ENCODE data around the gene STPG1.
A peak's percentile ranks its signal among the peaks of the same experiment; 100 is the strongest.

STPG1 gene

GRCh38 chr1:24387636-24388175, 25.9 kb downstream of the STPG1 start:
- ChIA-PET CTCF (interaction anchor here (0.7 to 7.3 kb wide), 6 partner anchors 11 to 250 kb away, joined by 3 to 101 read pairs (median 6); partner anchors contain the start of gene NIPAL3), POLR2A (no interaction called here)
- DNase-seq (ENCODE audit: extremely low spot score) = no peak
- TF ChIP-seq, protein P1, sequence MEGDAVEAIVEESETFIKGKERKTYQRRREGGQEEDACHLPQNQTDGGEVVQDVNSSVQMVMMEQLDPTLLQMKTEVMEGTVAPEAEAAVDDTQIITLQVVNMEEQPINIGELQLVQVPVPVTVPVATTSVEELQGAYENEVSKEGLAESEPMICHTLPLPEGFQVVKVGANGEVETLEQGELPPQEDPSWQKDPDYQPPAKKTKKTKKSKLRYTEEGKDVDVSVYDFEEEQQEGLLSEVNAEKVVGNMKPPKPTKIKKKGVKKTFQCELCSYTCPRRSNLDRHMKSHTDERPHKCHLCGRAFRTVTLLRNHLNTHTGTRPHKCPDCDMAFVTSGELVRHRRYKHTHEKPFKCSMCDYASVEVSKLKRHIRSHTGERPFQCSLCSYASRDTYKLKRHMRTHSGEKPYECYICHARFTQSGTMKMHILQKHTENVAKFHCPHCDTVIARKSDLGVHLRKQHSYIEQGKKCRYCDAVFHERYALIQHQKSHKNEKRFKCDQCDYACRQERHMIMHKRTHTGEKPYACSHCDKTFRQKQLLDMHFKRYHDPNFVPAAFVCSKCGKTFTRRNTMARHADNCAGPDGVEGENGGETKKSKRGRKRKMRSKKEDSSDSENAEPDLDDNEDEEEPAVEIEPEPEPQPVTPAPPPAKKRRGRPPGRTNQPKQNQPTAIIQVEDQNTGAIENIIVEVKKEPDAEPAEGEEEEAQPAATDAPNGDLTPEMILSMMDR (IDR thresholded peaks at IDR 0.05; ENCODE audit: control extremely low read depth, extremely low read depth, low read depth, missing control alignments) = no peak

- CTCF ChIA-PET = interaction anchor here (1.0 to 7.3 kb wide), 4 partner anchors 10 to 237 kb away, joined by 4 to 101 read pairs (median 13); partner anchors contain the start of gene NIPAL3
- TF ChIP-seq, protein P1 (IDR thresholded peaks at IDR 0.05; ENCODE audit: control extremely low read depth, extremely low read depth, low read depth, missing control alignments) = no peak
- DNase-seq (ENCODE audit: extremely low spot score) = no peak
- POLR2A ChIA-PET = no interaction called here
Observed at GRCh38 chr1:24386931-24387330, 26.7 kb downstream of the STPG1 start.

DNA sequence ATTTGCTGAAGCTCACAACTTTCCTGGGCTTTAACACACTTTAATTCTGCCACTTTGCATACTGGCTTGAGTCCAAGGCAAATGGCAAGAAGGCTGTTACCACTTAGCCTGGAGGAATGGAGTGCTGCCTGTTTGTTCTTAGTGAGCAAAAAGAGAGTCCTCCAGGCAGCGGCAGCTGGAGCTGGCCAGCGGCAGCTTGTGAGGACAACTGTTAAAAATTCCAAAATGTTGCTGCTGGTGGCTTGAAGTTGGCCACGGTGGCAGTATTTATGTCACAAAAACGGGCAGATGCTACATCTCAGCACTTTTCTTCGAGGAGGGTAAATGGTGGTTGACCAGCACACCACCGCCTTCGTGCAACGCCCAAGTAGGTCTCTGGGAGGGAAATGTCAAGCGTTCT, 27.3 kb downstream of the STPG1 start:
- CTCF ChIA-PET = interaction anchor here (0.9 to 7.3 kb wide), 9 partner anchors 13 to 236 kb away, joined by 3 to 101 read pairs (median 4); partner anchors contain the start of gene NIPAL3
- TF ChIP-seq, protein P1 (IDR thresholded peaks at IDR 0.05; ENCODE audit: control extremely low read depth, extremely low read depth, low read depth, missing control alignments) = no peak
- no peak for DNase-seq (ENCODE audit: extremely low spot score)
- POLR2A ChIA-PET = no interaction called here

- POLR2A ChIA-PET = no interaction called here
- DNase-seq (ENCODE audit: extremely low spot score) = no peak
- TF ChIP-seq, protein P1 (IDR thresholded peaks at IDR 0.05; ENCODE audit: control extremely low read depth, extremely low read depth, low read depth, missing control alignments) = peak; percentile 44
- CTCF ChIA-PET = interaction anchor here (0.9 to 7.3 kb wide), 14 partner anchors 8 to 235 kb away, joined by 3 to 101 read pairs (median 4); partner anchors contain the start of gene NIPAL3
Observed at GRCh38 chr1:24385160-24385940, 28.2 kb downstream of the STPG1 start.

DNA sequence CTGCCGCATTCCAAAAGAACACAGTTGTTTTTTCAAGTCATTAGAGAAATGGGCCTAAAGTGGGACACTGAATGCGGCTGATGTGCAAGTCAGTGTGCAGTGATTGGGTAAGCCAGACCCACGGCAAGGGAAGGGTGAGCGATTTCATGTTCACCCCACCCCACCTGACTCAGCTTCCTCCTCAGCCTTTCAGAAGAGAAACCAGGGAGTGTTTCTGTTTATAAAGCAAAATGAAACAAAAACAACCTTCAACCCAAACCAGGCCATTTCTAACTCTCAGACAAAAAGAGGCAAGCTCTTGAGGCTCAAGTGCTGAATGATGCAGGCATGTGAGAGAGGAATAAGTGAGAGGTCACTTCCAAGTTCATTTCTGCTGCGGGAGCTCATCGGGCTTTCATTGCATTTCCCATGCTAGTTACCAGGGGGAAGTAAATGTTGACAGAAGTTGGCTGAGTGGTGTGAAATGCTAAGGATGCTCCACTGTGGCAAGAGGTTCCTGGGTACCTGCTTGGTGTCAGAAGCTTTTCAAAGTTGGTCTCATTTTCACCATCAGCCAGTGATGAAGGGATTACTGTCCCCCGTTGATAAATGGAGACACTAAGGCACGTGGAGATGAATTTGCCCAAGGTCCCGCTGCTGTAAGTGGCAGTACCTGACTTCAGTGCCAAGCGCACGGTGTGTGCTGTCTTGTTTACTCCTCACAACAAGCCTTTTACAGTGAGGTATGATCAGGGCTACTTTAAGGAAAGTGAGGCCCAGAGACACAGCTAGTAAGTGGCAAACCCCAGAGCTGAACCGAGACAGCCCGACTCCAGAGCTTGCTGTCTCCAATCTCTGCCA, 29.1 kb downstream of the STPG1 start:
- DNase-seq (ENCODE audit: extremely low spot score) = peak; percentile 78
- TF ChIP-seq, protein P1 (IDR thresholded peaks at IDR 0.05; ENCODE audit: control extremely low read depth, extremely low read depth, low read depth, missing control alignments) = no peak
- CTCF ChIA-PET = interaction anchor here (0.9 to 7.3 kb wide), 10 partner anchors 9 to 204 kb away, joined by 3 to 101 read pairs (median 4); no protein-coding TSS in a partner anchor
- POLR2A ChIA-PET = no interaction called here

- ChIA-PET POLR2A (no interaction called here), CTCF (interaction anchor here (0.9 to 7.3 kb wide), 8 partner anchors 9 to 233 kb away, joined by 3 to 101 read pairs (median 4); no protein-coding TSS in a partner anchor)
- TF ChIP-seq, protein P1 (IDR thresholded peaks at IDR 0.05; ENCODE audit: control extremely low read depth, extremely low read depth, low read depth, missing control alignments) = no peak
- DNase-seq (ENCODE audit: extremely low spot score) = no peak
Observed at GRCh38 chr1:24383381-24383940, 30.1 kb downstream of the STPG1 start.

Data from GM10248 (cell line).